IPS DF 6.9 (cell line): ENCODE data around the gene HMGN4.
A peak's percentile ranks its signal among the peaks of the same experiment; 100 is the strongest.

Source experiments
- DNase-seq: peaks from one replicate; pipeline ENCODE4 v3.0.0-alpha.2; 2013; ENCODE audit warnings: low read depth, low spot score
- H3K27ac ChIP-seq: one replicate; pipeline ENCODE4 v1.5.1; 2013; ENCODE audit warnings: low read length, control low read depth
- H3K27me3 ChIP-seq: 2 replicates; pipeline ENCODE4 v1.6.1; 2013; ENCODE audit warnings: mild to moderate bottlenecking, low read length; ENCODE audit not compliant: control insufficient read depth, insufficient read depth
- H3K36me3 ChIP-seq: 2 replicates; pipeline ENCODE4 v1.6.1; 2013; ENCODE audit warnings: low read length; ENCODE audit not compliant: control insufficient read depth, insufficient read depth
- H3K4me1 ChIP-seq: 2 replicates; pipeline ENCODE4 v1.6.1; 2013; ENCODE audit warnings: low read length; ENCODE audit not compliant: control insufficient read depth, insufficient read depth
- H3K4me3 ChIP-seq: 2 replicates; pipeline ENCODE4 v1.5.1; 2013; ENCODE audit warnings: mild to moderate bottlenecking, low read length
- H3K9me3 ChIP-seq: 2 replicates; pipeline ENCODE4 v1.6.1; 2013; ENCODE audit warnings: low read length, inconsistent platforms; ENCODE audit not compliant: control insufficient read depth, insufficient read depth
- WGBS: extraction: QIAGEN DNeasy Blood & Tissue Kit; methylation state at CpG from one replicate; pipeline ENCODE4 v1.1.7; 2013; ENCODE audit warnings: mixed read lengths, missing lambda C conversion rate; ENCODE audit not compliant: insufficient read length, insufficient coverage; 5-methylcytosine and 5-hydroxymethylcytosine counted together

The HMGN4 gene

DNA sequence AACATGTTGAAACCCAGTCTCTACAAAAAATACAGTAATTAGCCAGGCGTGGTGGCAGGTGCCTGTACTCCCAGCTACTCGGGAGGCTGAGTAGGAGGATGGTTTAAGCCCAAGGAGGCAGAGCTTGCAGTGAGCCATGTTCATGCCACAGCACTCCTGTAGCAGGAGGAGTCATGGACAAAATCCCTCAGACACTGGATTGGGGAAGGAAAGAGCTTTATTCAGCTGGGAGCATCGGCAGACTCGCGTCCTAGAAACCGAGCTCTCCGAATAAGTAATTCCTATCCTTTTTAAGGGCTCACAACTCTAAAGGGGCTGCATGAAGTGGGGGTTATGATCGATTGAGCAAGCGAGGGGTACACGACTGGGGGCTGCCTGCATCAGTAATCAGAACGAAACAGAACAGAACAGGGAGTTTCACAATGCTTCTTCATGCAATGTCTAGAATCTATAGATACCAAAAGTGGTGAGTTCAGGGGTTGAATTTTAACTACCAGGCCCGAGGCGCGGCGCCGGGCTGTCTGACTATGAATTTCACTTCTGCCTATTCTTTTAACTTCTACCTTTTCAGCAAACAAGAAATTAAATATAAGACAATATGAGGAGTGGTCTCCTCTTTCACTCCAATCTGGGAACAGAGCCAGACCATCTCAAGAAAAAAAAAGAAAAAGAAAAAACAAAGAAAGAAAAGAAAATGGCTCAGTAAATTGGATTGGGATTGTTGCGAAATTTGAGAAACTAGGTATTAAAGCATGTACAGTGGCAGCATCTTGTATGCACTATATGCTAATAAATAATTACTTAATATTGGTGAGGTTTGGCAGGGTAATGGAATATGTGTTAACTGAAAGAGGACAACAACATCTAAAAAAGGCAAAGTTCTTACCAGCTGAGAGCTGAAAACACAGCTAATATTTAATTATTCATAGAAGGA is 23.6 kb downstream of the HMGN4 start:
- Histone ChIP-seq H3K4me1 (no peaks in the 10 kb centered on the region), H3K4me3 (no peak overlapping the region), H3K27ac (no peak overlapping the region), H3K9me3 (peaks cover 3% of the 10 kb centered on the region; the same call in 1 of the 2 replicates), H3K36me3 (no peaks in the 10 kb centered on the region), H3K27me3 (no peaks in the 10 kb centered on the region)
- no CpG with 5 or more reads among the region's 17 CpGs for WGBS
- DNase-seq = no peak

DNA sequence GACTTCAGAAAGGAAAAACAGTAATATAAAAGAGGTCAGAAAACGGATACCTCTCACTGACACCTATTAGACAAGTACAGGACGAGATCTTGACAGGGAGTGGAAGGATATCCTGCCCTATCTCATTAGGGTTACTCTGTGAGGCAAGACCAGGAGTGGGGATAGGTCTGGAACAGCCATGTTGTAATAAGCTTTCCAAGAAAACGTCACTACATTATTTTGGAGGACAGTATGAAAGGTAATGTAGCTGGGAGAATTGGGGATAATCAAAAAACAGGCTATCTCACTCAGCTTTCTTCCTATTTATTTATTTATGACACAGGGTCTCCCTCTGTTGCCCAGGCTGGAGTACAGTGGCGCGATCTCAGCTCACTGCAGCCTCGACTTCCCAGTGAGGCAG is 25.3 kb downstream of the HMGN4 start:
- H3K9me3 ChIP-seq = peaks cover 3% of the 10 kb centered on the region; the same call in 1 of the 2 replicates
- WGBS = no CpG with 5 or more reads among the region's 6 CpGs
- H3K4me3 ChIP-seq = no peak overlapping the region
- H3K27ac ChIP-seq = no peak overlapping the region
- no peaks in the 10 kb centered on the region for H3K36me3 ChIP-seq
- no peaks in the 10 kb centered on the region for H3K27me3 ChIP-seq
- H3K4me1 ChIP-seq = no peaks in the 10 kb centered on the region
- DNase-seq = no peak

DNA sequence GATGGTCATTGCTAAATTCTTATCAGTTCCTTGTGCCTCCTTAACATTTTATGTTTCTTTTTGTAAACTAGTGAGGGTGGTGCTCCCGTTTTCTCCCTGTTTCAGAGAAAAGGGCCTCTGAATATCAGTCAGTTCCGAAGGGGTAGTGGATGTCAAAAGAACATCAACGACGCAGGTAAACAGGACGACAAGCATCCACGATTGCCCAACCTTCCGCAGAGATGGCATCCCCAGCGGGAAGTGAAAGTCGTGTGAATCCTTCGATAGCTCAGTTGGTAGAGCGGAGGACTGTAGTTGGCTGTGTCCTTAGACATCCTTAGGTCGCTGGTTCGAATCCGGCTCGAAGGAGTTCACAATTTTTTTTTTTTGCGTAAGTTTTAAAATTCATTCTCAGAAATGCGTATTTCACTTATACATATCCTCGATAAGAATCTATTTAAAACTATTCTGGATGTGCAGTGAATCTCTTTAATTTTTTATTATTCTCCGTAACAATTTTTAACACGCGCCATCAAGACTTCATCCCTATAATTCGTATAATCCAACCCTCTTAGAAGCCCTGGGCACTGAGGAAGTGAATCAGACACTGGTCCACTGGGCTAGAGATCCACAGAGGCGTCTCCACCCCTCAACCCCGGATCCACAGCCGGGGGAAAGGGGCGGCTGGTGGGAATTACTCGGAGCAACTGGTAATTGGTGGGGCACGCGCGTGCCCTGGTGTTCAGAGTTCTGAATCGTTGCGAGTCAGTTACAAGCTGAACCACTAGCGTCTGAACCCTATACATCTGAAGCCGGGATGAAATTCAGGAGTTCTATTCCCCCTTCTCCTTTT is 30.7 kb downstream of the HMGN4 start:
- WGBS = no CpG with 5 or more reads among the region's 34 CpGs
- Histone ChIP-seq H3K36me3 (no peaks in the 10 kb centered on the region), H3K4me1 (no peaks in the 10 kb centered on the region), H3K9me3 (no peaks in the 10 kb centered on the region), H3K4me3 (peak overlapping the region; percentile 91; the same call in 1 of the 2 replicates), H3K27ac (no peak overlapping the region), H3K27me3 (no peaks in the 10 kb centered on the region)
- no peak for DNase-seq

DNA sequence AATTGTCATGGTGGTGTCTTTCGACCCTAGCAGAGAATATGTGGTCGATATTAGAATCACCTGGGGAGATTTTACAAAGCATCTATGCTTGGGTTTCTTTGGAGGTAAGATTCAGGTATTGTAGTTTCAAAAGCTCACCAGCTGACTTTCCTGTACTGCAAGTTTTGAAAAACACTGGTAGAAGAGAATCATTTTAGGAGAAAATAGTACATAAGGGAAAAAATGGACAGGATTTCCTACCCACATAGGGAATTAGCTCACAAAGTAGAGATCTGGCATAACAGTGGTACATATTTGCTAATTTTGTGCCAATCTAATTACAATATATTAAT is 31.2 kb downstream of the HMGN4 start:
- Histone ChIP-seq H3K36me3 (no peaks in the 10 kb centered on the region), H3K4me3 (peak overlapping the region; percentile 91; the same call in 1 of the 2 replicates), H3K27ac (no peak overlapping the region), H3K9me3 (no peaks in the 10 kb centered on the region), H3K4me1 (no peaks in the 10 kb centered on the region), H3K27me3 (no peaks in the 10 kb centered on the region)
- DNase-seq = no peak
- no CpG with 5 or more reads among the region's 2 CpGs for WGBS

DNA sequence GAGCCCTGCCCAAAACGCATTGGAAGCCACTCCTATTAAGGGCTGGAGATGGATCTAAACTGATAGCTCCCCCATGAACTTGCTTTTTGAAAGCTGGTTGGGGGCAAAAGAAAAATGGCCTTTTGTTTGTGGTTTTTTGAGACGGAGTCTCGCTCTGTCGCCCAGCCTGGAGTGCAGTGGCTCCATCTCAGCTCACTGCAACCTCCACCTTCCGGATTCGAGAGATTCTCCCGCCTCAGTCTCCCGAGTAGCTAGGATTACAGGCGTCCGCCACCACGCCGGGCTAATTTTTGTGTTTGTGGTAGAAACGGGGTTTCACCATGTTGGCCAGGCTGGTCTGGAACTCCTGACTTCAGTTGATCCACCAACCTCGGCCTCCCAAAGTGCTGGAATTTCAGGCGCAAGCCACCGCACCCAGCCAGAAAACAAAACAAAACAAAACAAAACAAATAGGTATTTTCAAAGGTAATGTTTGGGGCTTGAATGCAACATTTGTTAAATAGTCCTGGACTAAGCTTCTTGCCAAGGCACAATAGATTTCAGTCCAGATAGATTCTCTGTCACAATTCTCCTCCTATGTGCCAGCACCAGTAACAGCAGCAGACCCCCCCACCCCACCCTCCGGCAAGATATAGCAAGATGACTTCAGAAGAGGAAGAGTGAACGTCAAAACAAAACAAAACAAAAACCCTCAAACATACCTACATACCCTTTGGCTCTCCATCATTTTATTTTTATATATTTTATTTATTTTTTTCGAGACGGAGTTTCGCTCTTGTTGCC is 32.1 kb downstream of the HMGN4 start:
- 100% methylated on average over 1 of the region's 21 CpGs for WGBS
- Histone ChIP-seq H3K27ac (no peak overlapping the region), H3K9me3 (no peaks in the 10 kb centered on the region), H3K4me1 (no peaks in the 10 kb centered on the region), H3K4me3 (no peak overlapping the region), H3K36me3 (no peaks in the 10 kb centered on the region), H3K27me3 (no peaks in the 10 kb centered on the region)
- DNase-seq = no peak

DNA sequence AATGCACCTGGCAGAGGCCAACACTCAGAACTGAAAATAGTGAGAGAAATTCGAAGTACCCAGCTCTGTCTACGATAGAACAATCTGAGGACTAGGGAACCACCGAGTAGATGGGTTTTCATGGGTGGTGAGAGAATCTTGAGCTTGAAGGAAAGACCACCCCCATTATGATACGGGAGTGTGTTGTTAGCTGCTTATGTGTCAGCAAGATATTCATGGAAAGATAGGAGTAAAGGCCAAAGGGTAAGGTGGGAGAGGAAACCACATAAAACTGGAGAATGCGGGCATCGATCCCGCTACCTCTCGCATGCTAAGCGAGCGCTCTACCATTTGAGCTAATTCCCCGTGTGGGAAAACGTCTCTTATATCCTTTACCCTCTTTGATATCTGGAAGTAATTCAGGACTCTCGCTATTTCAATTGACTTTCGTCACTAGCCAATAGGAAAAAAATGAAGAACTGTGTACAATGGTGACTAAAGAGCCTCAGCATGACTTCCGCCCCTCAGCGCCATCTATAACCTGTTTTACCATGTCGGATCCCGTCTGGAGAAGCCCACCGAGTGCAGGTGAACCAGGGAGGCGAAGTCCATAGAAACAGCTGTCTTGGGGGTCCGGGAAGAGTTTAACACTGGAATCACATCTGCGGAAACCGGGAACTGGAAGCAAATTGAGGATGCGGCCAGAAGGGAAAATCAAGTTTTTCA is 33.6 kb downstream of the HMGN4 start:
- Histone ChIP-seq H3K9me3 (no peaks in the 10 kb centered on the region; the same call in 1 of the 2 replicates), H3K4me3 (peak overlapping the region; percentile 91), H3K36me3 (no peaks in the 10 kb centered on the region), H3K27ac (no peak overlapping the region), H3K27me3 (no peaks in the 10 kb centered on the region), H3K4me1 (no peaks in the 10 kb centered on the region; the same call in 1 of the 2 replicates)
- DNase-seq = no peak
- no CpG with 5 or more reads among the region's 24 CpGs for WGBS

DNA sequence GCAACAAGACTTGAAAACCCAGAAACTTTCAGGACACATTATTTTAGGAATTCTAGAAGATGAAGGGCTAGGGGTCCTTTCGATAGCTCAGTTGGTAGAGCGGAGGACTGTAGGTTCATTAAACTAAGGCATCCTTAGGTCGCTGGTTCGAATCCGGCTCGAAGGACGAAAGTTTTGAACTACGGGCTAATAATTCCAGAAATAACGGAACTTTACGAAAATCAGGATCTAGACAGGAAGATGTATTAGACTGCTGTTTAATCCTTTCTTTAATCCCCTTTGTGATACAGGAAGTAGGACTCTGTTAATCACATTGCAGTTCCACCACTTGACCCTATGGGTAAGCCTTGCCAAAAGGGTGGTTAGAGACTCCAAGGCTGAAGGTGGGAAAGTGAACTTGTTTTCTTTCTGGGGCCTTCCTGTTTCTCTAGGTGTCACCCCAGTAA is 37.4 kb downstream of the HMGN4 start:
- Histone ChIP-seq H3K27ac (no peak overlapping the region), H3K36me3 (no peaks in the 10 kb centered on the region), H3K4me1 (no peaks in the 10 kb centered on the region; the same call in 1 of the 2 replicates), H3K27me3 (no peaks in the 10 kb centered on the region), H3K9me3 (no peaks in the 10 kb centered on the region; the same call in 1 of the 2 replicates), H3K4me3 (peak overlapping the region; percentile 25; the same call in 1 of the 2 replicates)
- WGBS = no CpG with 5 or more reads among the region's 10 CpGs
- DNase-seq = no peak

DNA sequence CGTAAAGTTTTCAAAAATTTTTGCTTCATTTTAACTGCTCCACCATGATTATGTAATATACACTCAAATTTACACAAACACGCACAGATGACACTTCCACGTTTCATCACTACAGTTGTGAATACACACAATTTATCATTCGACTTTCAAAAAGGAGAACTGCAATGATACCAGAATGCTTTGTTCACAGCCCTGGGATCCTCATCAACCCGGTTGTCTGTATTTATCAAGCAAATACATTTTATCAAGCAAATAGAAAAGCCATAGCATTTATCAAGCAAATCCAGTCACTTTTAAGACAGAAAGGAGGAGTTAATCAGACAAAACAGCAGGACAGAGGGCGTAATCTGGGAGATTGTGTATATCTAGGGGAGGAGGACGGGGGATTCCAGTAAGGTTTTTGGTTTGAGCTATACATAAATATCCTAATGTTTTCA is 38.3 kb downstream of the HMGN4 start:
- no peaks in the 10 kb centered on the region for H3K27me3 ChIP-seq
- no peaks in the 10 kb centered on the region for H3K36me3 ChIP-seq
- WGBS = 100% methylated on average over 2 of the region's 7 CpGs
- peak overlapping the region; percentile 8; the same call in 1 of the 2 replicates for H3K4me3 ChIP-seq
- no peak for DNase-seq
- no peaks in the 10 kb centered on the region; the same call in 1 of the 2 replicates for H3K9me3 ChIP-seq
- no peak overlapping the region for H3K27ac ChIP-seq
- no peaks in the 10 kb centered on the region; the same call in 1 of the 2 replicates for H3K4me1 ChIP-seq

DNA sequence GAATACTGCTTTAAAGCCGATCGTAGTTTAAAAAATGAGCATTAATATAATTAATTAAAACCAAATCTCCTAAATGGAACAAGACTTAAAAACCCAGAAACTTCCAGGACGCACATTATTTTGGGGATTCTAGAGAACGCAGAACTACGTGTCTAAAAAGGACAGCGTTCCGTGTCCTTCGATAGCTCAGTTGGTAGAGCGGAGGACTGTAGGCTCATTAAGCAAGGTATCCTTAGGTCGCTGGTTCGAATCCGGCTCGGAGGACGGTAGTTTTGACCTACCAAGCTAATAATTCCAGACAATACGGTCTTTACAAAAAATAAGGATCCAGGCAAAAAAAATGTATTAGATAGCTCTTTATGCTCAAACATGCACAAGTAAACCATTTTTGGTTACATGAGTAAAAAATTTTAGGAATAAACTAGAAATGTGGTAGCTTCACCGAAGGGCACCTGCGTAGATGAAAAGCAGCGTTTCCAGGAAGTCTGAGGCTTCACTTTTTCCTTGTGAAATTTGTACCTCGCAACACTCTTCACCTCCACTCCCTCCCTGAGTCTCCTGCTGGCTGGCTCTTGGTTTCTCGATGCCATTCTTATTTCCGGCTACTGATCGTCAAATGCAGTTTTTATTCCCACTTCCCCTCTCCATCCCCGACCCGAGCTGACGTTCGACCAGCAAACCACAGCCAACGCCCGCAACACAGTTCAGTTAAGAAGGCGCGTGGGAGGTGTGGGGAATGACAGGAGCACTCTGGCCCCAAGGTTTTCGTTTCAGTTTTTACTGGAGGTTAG is 39.0 kb downstream of the HMGN4 start:
- no peak for DNase-seq
- no CpG with 5 or more reads among the region's 31 CpGs for WGBS
- H3K4me3 ChIP-seq = peak overlapping the region; percentile 64
- H3K36me3 ChIP-seq = no peaks in the 10 kb centered on the region
- H3K4me1 ChIP-seq = no peaks in the 10 kb centered on the region; the same call in 1 of the 2 replicates
- no peak overlapping the region for H3K27ac ChIP-seq
- no peaks in the 10 kb centered on the region for H3K27me3 ChIP-seq
- no peaks in the 10 kb centered on the region; the same call in 1 of the 2 replicates for H3K9me3 ChIP-seq
